Measurements from ENCODE around the gene ATAD3B.
"Not testable (repeated sequence)": the region's sequence is repeated elsewhere in the genome, so short reads cannot be mapped to it uniquely, and the experiment has no call there.

ATAD3B gene

DNA sequence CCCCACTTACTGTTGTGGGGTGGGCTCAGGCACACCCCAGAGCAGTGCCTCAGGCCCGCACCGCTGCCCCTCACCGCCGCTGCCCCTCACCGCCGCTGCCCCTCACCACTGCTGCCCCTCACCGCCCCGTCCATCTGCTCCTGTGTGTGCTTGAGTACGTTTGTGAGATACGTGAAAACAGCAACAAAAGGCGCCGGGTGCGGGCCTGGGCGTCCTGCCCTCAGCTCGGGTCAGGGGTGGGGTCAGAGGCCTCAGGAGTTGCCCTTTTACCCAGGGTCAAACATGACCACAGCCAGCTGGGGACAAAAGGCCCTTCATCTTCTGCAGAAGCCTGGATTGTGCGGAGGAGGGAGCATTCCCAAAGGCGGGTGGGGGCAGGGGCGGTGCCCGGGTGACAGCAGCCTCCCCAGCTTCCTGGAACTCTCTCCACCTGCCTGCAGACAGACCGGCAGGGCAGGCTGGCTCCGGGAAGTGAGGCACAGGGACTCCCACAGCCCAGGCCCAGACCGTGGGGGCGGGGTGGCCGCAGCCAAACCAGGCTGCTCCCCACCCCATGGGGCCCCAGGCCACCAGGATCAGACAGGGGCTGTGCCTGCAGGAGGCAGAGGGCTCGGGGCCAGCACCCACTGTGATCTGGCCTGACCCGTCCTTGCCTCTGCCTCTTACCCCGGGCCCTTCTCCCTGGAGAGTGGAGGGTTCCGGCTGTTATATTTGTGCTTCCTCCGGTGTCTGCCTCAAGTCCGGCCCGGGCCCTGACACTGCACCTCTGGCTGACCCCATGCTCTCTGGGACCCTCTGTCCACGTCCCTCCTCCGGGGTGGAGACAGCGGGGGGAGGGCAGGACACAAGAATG, 38.4 kb upstream of the ATAD3B start:
- DNase-seq (ENCODE audit: low read depth) = no peak

- no peak for DNase-seq (ENCODE audit: low read depth)
Observed at GRCh38 chr1:1433804-1434130, 37.8 kb upstream of the ATAD3B start.

DNA sequence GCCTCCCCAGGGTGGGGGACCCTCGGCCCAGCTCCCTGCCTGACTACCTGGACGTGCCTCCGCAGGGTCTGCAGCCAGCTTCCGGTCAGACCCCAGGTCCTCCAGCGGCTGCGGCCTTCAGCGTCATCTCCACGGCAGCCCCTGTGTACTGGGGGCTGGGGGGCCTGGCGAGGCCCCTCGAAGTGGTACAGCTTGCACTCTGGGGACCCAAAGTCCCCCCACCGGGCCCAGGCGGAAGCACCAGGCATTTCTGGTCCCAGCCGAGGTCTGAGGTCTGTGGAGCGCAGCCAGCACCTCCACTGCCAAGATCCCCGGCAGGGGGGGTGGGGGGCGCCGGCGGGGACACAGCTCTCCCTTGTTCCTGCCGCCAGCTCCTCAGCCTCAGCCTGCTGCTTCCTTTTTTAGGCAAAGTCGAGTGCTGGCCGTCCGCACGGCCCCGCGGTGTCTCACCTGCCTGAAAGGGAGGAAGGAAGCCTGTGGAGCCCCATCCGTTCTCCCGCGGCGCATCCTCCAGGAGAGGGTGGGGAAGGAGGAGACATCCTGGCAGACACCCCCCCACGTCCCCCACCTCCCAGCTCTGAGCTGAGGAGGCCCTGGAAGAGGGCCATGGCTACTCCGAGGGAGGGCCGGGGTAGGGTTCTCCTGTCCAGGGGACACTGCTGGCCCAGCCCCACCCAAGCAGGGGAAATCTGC, 37.3 kb upstream of the ATAD3B start:
- no peak for DNase-seq (ENCODE audit: low read depth)

- no peak for DNase-seq (ENCODE audit: low read depth)
Observed at GRCh38 chr1:1434824-1435105, 36.8 kb upstream of the ATAD3B start.

GRCh38 chr1:1435106-1435903, 36.3 kb upstream of the ATAD3B start, which contains the start of gene VWA1:
VWA1 (plus strand) TSS chr1:1435690; CDS start chr1:1435749, 59 bp downstream.
- peak; percentile 30 for DNase-seq (ENCODE audit: low read depth)

DNA sequence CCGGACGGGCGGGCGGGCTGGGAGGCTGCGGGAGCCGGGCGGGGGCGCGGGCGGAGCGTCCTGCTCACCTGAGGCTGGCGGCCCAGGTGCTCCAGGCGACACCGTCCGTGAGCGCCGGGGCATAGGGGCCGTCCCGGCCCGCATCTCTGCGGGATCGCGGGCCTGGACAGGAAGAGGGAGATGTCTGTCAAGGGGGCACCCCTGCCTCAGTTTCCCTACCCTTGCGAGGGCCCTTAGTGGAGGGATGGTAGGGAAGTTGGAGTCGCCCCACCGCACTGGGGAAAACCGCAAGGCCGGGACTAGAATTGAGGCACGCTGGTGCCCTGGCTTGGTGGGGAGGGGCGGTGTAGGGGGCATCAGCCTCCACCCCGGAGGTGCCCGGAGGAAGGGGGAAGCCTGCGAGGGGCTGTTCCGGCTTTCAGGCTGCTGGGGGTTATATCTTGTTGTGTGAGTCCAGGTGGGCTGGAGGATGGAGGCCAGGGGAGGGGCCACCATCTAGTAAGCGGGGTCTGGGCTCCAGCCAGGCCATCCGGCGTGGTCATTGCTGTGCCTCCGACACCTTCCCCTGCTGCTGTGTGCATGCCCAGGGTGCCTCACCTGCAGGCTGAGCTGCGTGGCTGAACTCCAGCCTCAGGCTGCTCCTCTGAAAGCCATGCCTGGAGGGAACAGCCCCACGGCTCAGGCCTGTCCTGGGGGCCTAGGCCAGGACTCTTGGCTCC, 35.5 kb upstream of the ATAD3B start:
- DNase-seq (ENCODE audit: low read depth) = no peak

DNA sequence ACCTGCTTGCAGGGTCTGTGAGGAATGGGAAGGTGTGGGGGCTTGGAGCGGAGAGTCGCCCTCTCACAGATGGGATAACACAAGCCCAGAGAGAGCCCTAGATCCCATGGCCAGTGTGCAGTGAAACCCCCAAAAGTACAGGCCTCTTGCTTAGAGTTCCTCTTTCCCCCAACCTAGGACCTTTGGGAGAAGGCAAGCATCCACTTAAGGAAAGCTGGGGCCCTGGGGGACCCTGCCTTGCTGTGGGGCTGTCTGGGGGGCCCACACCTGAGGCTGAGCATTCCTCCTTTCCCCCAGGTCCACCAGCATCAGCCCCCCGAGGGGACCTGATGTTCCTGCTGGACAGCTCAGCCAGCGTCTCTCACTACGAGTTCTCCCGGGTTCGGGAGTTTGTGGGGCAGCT, 34.9 kb upstream of the ATAD3B start:
- no peak for DNase-seq (ENCODE audit: low read depth)

DNA sequence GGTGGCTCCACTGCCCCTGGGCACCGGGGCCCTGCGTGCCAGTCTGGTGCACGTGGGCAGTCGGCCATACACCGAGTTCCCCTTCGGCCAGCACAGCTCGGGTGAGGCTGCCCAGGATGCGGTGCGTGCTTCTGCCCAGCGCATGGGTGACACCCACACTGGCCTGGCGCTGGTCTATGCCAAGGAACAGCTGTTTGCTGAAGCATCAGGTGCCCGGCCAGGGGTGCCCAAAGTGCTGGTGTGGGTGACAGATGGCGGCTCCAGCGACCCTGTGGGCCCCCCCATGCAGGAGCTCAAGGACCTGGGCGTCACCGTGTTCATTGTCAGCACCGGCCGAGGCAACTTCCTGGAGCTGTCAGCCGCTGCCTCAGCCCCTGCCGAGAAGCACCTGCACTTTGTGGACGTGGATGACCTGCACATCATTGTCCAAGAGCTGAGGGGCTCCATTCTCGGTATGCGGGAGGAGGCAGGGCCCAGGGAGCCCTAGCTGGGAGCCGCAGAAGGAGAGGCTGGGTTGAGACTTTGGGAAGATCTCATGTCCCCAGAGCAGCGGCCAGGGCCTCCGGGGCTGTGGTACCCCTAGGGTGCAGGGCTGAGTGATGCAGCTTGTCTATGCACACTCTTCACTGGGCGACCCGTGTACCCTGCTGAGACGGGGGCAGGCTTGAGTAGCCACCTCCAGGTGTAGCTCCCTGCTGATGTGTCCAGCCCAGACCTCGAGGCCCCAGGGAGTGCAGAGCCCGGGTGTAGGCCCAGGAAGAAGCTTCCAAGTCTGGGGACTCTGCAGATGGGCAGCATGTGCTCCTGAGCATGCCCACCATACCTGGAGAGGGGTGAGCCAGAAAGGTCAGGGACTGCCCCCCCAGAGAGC, 34.3 kb upstream of the ATAD3B start:
- no peak for DNase-seq (ENCODE audit: low read depth)

DNA sequence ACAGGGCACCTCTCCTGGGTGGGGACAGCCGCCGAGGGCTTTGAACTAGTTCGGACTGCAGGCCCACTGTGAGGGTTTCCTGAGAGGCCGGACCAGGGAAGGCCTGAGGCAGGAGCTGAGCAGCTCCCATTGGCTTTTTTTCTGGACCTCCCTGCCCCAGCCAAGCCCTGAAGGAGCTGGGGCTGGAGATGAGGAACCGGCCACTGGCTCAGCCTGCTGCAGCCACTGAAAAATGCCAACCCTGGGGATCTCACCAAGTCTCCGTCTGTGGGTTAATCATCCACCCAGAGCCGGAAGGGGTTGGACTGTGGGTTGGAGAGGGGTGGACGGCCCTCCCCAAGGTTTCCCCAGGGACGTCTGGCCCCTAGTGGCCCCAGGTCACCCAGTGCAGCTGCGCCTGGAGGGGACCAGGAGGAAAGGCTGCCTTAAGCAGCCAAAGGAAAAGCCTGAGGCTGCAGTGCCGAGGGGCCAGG, 33.6 kb upstream of the ATAD3B start:
- no peak for DNase-seq (ENCODE audit: low read depth)

DNA sequence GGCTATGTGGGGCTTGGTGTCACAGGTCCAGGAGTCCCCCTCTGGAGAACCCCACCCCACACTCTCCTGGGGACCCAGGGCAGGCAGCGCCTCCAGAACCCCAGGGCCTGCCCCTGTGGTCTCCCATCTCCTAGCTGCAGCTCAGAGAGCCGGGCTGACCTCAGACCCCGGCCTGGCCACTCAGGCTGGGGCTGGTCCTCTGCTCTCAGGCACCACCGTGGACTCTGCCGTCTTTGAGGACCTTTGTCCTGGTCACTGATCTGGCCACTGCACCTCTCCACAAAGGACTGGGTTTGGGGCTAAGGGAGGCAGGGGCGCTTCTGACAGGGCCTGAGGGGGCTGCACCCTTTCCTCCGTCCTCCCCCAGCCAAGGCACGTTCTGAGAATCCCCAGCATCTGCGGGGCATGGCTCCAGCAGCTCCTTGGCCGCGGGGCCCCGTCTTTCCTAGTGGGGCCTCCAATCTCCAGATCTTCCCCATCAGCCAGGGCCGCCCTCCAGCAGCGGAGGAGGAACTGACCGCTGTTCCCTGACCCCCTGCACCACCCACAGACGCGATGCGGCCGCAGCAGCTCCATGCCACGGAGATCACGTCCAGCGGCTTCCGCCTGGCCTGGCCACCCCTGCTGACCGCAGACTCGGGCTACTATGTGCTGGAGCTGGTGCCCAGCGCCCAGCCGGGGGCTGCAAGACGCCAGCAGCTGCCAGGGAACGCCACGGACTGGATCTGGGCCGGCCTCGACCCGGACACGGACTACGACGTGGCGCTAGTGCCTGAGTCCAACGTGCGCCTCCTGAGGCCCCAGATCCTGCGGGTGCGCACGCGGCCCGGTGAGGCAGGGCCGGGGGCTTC, 32.8 kb upstream of the ATAD3B start:
- no peak for DNase-seq (ENCODE audit: low read depth)

DNA sequence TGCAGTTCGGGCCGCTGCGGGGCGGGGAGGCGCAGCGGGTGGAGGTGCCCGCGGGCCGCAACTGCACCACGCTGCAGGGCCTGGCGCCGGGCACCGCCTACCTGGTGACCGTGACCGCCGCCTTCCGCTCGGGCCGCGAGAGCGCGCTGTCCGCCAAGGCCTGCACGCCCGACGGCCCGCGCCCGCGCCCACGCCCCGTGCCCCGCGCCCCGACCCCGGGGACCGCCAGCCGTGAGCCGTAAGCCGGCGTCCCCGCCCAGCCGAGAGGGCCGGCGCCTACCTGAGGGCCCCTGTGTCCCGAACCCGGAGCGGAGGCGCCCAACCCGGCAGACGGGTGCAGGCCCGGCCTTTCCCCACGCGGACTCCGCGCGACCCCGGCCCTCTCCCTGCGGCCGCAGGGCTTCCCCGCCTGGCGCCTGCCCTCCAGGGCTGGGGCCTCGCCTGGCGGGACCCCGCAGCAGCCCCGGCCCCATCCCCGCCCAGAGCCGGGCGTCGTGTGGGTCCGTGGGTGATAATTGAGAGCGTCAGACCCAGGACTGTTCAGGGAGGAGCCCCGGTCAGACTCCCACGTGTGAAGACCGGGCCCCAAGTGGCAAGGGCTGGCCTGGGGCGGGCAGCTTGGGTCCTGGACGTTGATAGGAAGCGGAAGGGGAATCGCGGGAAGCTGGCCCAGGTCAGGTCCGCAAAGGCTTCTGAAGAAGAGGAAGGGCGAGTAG, 31.9 kb upstream of the ATAD3B start:
- no peak for DNase-seq (ENCODE audit: low read depth)

DNA sequence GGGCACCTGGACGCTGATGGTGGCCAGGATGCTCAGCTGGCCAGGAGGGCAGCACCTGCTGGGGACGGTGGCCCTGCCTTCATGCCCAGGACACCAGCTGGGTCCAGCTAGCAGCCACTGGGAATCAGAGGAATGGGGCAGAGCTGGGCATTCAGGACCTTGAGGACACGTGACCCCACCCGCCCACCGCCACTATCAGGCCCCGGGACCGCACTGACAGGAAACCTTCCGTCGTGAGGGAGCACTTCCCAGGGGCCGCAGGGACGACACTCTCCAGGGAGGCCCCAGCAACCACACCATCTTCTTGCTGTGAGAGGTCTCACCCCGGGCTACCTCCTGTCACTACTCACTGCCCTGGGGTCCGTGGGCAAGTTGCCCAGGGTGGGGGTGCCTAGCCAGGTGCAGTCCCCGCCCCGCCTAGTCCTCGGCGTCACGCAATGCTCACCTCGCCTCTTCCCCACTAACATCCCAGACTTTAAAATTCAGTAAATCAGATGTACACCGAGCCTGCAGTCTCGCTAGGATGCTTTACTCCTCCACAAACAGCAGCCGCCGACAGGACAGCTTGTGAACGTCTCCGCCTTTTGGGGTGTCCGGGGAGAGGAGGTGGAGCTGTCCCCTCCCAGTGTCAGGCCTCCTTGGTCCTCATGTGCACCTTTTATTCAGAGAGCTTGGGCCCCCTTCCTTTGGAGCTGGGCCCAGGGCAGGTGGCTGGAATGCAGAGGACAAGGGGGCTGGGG, 31.1 kb upstream of the ATAD3B start:
- no peak for DNase-seq (ENCODE audit: low read depth)

GRCh38 chr1:1441002-1441888, 30.3 kb upstream of the ATAD3B start:
- DNase-seq (ENCODE audit: low read depth) = peak; percentile 40

- no peak for DNase-seq (ENCODE audit: low read depth)
Observed at GRCh38 chr1:1442069-1442770, 29.3 kb upstream of the ATAD3B start.

- not testable (repeated sequence) for DNase-seq (ENCODE audit: low read depth)
Observed at GRCh38 chr1:1446631-1447030, 24.9 kb upstream of the ATAD3B start.

DNA sequence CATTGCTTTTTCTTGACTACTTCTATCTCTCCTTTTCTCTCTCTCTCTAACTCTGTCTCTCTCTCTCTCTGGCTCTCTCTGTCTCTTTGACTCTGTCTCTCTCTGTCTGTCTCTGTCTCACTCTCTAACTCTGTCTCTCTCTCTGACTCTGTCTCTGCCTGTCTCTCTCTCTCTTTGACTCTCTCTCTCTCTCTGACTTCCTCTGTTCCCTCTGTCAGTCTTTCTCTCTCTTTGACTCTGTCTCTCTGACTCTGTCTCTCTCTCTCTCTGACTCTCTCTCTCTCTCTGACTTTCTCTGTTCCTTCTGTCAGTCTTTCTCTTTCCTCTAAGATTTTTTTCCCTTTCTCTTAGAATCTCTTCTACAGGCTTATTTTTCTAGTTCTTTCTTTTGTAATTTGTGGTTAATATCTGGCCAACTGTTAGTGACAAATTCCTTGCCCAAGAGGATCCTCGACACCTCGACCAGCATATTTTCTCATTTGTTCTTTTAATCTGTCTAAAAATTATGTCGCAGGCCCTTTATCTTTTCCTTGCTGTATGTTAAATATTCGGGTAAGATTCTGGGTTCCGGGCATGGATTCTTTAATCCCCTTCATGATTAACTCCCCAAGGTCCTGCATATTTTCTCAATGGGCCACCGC, 22.3 kb upstream of the ATAD3B start, which contains the start of gene ATAD3C:
ATAD3C (plus strand) TSS at position 591 of the 641 bp plus-strand sequence. CDS start 995 bp downstream, outside the sequence.
- no peak for DNase-seq (ENCODE audit: low read depth)

Data from T follicular helper cell (primary cell).